HCT116 (cell line): ENCODE measurements around the gene NR1H4.

Experiments used
- EZH2phosphoT487 ChIP-seq: fragments of 200-600 bp; IDR thresholded peaks from 2 replicates; pipeline ENCODE4 v1.6.1; 2018; ENCODE audit warnings: antibody characterized with exemption, borderline replicate concordance
- FOSL1 ChIP-seq: IDR thresholded peaks from 2 replicates; pipeline ENCODE4 v1.6.1; 2012; ENCODE audit warnings: low read depth
- POLR2A ChIP-seq: IDR thresholded peaks from 2 replicates; pipeline ENCODE4 v1.7.0; 2011; ENCODE audit warnings: borderline replicate concordance; ENCODE audit not compliant: insufficient read depth, insufficient read length; ENCODE audit errors: extremely low read depth
- SP1 ChIP-seq: IDR thresholded peaks from 2 replicates; pipeline ENCODE4 v1.6.1; 2012; ENCODE audit warnings: low read depth
- TF ChIP-seq, protein P1 (sequence below), 3 experiments: fragments of 200-600 bp in 1 of 3; sonication (generic) in 1 of 3; IDR thresholded peaks in 2 of 3; conservative IDR thresholded peaks in 1 of 3; 2 replicates each; pipeline ENCODE4 v1.5.1; 2012 to 2017; ENCODE audit warnings: low read depth in 2 of 3, low read length in 2 of 3, antibody characterized with exemption in 1 of 3, borderline replicate concordance in 1 of 3, control low read depth in 1 of 3, mild to moderate bottlenecking in 1 of 3, mixed read lengths in 1 of 3, mixed run types in 1 of 3, moderate library complexity in 1 of 3; ENCODE audit not compliant: insufficient read depth in 1 of 3
- TF ChIP-seq, protein P2 (sequence below): IDR thresholded peaks from 2 replicates; pipeline ENCODE4 v1.6.1; 2011; ENCODE audit warnings: mild to moderate bottlenecking, low read length, moderate library complexity; ENCODE audit not compliant: insufficient replicate concordance; ENCODE audit errors: extremely low read depth
- TF ChIP-seq, protein P3 (sequence below): IDR thresholded peaks from 2 replicates; pipeline ENCODE4 v1.6.1; 2012; ENCODE audit warnings: low read depth

GRCh38 chr12:100453951-100454350 lies 19.7 kb upstream of the NR1H4 start:
- TF ChIP-seq, protein P1, sequence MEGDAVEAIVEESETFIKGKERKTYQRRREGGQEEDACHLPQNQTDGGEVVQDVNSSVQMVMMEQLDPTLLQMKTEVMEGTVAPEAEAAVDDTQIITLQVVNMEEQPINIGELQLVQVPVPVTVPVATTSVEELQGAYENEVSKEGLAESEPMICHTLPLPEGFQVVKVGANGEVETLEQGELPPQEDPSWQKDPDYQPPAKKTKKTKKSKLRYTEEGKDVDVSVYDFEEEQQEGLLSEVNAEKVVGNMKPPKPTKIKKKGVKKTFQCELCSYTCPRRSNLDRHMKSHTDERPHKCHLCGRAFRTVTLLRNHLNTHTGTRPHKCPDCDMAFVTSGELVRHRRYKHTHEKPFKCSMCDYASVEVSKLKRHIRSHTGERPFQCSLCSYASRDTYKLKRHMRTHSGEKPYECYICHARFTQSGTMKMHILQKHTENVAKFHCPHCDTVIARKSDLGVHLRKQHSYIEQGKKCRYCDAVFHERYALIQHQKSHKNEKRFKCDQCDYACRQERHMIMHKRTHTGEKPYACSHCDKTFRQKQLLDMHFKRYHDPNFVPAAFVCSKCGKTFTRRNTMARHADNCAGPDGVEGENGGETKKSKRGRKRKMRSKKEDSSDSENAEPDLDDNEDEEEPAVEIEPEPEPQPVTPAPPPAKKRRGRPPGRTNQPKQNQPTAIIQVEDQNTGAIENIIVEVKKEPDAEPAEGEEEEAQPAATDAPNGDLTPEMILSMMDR (IDR thresholded peaks at IDR 0.05 in 2 of 3, conservative IDR thresholded peaks at IDR 0.05 in 1 of 3; ENCODE audit: borderline replicate concordance in 1 of 3, insufficient read depth in 1 of 3, low read depth in 2 of 3, low read length in 2 of 3) = no peak
- TF ChIP-seq, protein P2, sequence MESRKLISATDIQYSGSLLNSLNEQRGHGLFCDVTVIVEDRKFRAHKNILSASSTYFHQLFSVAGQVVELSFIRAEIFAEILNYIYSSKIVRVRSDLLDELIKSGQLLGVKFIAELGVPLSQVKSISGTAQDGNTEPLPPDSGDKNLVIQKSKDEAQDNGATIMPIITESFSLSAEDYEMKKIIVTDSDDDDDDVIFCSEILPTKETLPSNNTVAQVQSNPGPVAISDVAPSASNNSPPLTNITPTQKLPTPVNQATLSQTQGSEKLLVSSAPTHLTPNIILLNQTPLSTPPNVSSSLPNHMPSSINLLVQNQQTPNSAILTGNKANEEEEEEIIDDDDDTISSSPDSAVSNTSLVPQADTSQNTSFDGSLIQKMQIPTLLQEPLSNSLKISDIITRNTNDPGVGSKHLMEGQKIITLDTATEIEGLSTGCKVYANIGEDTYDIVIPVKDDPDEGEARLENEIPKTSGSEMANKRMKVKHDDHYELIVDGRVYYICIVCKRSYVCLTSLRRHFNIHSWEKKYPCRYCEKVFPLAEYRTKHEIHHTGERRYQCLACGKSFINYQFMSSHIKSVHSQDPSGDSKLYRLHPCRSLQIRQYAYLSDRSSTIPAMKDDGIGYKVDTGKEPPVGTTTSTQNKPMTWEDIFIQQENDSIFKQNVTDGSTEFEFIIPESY = no peak
- TF ChIP-seq FOSL1 (no peak), POLR2A (no peak), SP1 (no peak), EZH2phosphoT487 (no peak)
- TF ChIP-seq, protein P3, sequence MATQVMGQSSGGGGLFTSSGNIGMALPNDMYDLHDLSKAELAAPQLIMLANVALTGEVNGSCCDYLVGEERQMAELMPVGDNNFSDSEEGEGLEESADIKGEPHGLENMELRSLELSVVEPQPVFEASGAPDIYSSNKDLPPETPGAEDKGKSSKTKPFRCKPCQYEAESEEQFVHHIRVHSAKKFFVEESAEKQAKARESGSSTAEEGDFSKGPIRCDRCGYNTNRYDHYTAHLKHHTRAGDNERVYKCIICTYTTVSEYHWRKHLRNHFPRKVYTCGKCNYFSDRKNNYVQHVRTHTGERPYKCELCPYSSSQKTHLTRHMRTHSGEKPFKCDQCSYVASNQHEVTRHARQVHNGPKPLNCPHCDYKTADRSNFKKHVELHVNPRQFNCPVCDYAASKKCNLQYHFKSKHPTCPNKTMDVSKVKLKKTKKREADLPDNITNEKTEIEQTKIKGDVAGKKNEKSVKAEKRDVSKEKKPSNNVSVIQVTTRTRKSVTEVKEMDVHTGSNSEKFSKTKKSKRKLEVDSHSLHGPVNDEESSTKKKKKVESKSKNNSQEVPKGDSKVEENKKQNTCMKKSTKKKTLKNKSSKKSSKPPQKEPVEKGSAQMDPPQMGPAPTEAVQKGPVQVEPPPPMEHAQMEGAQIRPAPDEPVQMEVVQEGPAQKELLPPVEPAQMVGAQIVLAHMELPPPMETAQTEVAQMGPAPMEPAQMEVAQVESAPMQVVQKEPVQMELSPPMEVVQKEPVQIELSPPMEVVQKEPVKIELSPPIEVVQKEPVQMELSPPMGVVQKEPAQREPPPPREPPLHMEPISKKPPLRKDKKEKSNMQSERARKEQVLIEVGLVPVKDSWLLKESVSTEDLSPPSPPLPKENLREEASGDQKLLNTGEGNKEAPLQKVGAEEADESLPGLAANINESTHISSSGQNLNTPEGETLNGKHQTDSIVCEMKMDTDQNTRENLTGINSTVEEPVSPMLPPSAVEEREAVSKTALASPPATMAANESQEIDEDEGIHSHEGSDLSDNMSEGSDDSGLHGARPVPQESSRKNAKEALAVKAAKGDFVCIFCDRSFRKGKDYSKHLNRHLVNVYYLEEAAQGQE = no peak
